HG02852 (cell line): ENCODE results near the gene DCTD.

Source experiments
- ATAC-seq: cut with Tn5 transposase; IDR thresholded peaks from one replicate; pipeline ENCODE4 v1.9.1; 2021; ENCODE audit warnings: mild to moderate bottlenecking, moderate library complexity; ENCODE audit not compliant: unreplicated experiment

The DCTD gene

DNA sequence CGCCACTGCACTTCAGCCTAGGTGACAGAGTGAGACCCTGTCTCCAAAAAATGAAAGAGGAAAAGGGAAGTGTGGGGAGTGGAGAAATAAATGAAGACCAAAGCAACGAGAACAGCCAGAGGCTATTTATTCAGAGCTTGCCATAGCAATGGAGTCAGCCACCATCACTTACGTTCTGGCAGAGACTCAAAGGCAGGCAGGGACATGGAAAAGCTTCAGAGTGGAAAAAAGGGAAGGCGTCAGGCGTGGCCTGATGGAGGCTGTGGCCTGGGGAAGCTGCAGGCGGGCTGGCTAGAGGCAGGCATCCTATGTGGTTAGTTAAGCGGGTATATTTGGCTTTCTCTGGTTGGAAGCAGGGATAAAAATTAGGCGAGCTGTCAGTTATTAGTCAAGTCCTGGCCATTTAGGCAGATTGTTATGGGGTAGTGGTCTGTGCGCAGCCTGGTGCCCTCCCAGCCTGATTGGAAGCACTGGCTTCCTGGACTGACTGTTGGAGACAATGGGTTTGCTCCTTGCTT, 73.3 kb downstream of the DCTD start:
- no peak for ATAC-seq

DNA sequence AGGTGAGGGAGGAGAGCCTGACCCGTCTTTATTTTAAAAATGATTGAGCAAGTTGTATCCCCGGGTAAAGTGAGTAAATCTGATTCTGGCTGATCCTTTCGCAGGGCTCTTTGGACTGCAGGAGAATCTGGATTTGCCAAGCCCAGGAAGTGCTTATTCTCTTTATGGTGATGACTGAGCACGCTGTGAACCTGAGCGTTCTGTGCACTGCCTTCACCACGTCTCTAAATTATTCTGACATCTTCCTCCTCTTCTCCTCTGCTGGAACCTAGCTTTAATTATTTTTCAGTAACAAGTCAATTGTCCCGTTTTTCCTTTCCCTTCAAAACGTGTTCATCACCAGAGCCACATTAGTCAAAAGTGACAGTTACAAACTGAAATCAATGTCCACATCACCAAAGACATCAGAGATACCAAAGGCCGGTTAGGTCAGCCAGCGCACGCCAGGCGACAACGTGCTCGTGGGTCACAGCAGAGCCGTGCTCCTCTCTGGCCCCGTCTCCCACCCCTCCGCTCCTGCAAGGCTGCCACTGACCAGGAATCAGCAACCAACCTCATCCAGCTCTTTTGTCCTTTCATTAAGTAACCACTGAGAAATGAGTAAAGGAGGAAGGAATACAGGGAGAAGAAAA, 74.3 kb downstream of the DCTD start:
- no peak for ATAC-seq

DNA sequence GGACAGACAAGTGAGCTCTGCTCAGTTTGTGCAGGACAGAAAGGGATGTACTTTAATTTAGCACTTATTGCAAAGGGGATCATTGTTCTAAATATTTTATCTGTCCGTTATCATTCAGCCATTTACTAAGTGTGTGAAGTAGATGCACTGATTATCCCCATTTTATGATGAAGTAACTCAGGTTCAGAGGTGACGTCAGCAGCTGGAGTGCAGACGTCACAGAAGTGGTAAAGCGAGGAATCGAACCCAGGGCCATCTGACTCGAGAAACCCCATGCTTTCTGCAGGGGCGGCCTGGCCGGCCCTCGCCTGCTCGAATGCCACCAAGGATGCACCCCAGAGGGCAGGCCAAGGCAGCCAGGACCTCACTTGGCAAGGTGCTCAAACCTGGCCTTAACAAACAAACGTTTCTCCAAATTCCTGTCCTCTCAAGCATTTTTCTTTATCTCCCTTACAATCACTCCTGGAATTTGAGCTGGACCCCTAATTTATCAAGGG, 75.0 kb downstream of the DCTD start:
- no peak for ATAC-seq

DNA sequence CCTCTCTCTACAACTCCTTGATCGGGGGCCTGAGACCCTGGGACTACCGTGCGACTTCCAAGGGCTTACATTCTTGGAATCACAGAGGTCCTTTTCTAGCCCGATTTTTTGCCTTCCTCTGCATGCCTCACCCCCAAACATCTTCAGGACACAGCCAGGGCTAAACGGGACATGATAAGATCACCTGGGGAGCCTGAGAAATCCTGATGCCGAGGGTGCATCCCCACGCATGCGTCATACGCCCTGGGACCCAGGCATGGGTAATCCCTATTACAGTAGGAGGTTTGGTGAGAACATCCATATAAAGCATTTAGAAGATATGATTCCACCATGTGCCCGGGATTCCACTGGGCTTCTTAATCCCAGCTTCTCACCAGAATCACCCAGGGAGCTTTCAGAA, 77.1 kb downstream of the DCTD start:
- ATAC-seq = no peak
